ENCODE measurements around the gene CNPY1.
"Not testable (repeated sequence)": the region's sequence is repeated elsewhere in the genome, so short reads cannot be mapped to it uniquely, and the experiment has no call there.

The CNPY1 gene

DNA sequence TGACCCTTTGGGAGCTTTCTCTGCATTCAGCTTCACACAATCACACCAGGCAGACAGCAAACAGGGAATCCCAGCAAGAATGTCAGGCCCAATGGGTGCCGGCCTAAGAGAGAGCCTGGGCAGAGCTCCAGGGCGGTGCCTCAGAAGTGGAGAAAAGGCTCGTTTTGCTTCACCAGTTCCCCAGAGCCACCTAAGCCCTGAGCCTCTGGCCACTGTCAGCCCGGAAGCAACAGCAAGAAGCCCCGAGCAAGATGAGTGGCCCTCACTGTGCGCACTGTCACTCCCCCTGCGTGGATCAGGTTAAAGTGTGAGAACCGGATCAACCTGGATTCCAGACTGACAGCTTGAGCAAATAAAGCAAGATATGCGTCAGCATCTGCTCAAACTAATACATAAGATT is 14.7 kb downstream of the CNPY1 start:
- no peak for DNase-seq

- DNase-seq = no peak
Measured at GRCh38 chr7:155530601-155531000, 15.8 kb downstream of the CNPY1 start.

DNA sequence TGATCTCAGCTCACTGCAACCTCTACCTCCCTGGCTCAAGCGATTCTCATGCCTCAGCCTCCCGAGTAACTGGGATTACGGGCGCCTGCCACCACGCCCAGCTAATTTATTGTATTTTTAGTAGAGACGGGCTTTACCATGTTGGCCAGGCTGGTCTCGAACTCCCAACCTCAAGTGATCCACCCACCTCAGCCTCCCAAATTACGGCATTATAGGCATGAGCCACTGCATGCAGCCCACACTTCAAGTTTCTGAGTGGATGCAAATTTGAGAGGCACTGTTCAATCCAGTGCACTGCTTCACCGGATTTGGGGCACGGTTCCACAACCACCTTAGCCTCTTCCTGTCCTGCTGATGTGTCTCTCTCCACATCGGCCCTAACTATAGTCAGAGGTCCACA is 16.5 kb downstream of the CNPY1 start:
- no peak for DNase-seq

GRCh38 chr7:155529346-155529745 is 17.0 kb downstream of the CNPY1 start:
- no peak for DNase-seq

- DNase-seq = no peak
Measured at GRCh38 chr7:155527664-155528063, 18.7 kb downstream of the CNPY1 start.

DNA sequence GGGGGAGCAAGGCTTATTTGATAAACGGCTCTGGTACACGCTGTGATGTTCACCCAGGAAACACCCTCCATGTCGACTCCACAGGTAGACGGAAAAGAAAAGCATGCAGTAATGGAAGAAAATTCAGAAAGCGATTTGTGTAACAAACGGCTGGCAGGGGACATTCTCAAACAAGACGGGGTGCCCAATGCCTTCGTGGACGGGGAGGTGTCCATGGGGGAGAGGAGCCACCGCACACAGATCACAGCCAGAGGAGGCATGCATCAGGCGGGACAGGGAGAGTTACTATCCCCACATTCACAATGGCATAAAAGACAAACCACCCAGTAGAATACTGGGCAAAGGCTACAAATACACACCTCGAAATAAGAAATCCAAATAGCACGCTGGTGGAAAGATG is 20.1 kb downstream of the CNPY1 start:
- DNase-seq = no peak

GRCh38 chr7:155524018-155524556 is 22.3 kb downstream of the CNPY1 start:
- no peak for DNase-seq

GRCh38 chr7:155523168-155523675 is 23.1 kb downstream of the CNPY1 start:
- no peak for DNase-seq

DNA sequence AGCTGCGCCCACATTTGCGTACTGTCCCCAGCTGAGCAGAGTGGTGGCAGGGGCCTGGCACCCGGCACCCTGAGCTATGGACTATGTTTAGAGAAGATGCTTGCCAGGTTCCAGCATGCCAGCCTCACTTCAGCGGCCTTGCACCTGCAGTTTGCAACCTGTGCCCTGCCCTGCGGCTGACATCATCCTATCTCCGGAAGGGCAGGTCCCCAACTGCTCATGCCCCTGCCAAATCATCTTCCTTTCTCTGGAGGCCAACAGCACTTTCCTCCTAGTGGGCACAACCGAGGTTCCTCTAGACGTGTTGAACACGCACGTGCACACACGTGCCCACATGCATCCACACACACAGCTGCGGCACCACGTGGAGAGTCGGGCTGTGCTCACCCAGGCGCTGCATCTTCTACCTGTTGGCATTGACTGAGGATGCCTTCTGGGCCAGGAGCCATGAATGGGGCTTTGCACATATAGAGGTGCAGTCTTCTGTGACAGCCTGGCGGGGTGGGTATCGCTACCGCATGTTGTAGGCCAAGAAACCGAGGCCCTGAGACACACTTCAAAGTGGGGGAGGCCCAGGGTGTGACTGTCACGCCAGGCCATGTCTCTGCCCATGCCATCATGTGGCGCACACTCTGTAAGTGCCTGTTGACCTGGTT is 24.5 kb downstream of the CNPY1 start:
- no peak for DNase-seq

DNA sequence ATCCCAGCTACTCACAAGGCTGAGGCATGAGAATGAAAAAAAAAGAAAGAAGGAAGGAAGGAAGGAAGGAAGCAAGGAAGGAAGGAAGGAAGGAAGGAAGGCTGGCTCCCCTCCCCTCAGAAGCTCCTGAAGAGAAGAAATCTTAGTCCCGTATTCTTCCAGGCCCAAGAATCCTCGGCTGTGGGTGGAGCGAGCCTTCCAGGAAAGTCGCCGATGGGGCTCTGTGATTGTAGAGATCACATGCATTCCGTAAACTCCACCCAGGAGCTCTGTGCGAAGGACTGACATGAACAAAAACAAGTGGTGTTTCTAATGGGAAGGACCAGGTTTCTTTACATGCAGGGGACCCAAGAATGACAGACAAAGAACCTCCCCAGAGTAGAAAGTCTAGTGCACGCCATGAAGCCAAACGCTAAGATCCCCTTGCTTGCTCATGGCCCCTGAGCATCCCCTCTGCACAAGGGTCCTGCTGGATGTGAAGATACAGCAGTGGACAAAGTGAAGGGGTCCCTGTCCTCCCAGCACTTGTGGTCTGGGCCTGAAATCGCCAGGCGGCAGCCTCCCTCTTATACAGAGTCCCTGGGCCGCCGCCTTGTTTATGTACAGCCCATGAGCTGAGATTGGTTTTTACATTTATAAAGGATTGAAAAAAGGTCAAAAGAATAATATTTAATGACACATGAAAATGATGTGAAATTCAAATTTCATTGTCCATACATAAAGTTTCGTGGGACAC is 25.2 kb downstream of the CNPY1 start:
- no peak for DNase-seq

- DNase-seq = no peak
Measured at GRCh38 chr7:155520114-155520513, 26.2 kb downstream of the CNPY1 start.

GRCh38 chr7:155519358-155519757 is 27.0 kb downstream of the CNPY1 start:
- DNase-seq = not testable (repeated sequence)

DNA sequence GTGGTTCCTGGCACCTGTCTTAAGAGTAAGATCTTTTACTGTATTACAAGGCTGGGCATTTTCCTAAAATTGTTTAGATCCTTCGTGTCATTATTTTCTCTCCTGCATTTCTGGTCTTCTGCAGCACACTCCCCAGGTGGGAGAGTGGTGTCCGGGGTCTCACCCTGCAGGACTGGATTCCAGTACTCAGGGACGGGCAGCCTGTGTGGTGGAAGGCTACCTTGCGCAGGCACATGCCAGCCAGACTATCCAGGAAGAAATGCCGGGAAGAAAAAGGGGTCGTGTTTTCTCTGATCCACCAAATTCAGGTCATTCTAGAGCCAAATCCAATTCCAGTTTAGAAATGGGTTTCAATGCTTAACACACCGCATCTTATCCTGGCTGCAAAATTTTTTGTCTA is 27.7 kb downstream of the CNPY1 start:
- DNase-seq = no peak

GRCh38 chr7:155517969-155518368 is 28.4 kb downstream of the CNPY1 start:
- no peak for DNase-seq

- no peak for DNase-seq
Measured at GRCh38 chr7:155517452-155517851, 28.9 kb downstream of the CNPY1 start.

DNA sequence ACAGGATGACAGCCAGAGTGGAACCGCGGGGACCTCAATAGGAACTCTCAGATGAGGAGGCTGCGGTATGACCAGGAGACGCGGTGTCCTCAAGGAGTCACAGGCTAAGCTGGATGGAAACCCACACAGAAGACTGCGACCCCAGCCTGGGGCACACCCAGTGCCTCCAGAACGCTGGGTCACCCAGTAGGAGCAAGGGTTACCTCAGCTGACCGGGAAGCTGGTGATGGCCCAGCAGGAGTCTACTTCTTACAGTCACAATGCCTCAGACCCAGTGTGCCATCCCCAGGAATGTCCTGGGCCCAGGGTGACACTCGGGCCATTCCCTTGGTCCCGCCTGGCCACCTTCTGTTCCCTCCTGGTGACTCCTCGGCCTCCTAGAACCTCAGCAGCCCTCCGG is 29.9 kb downstream of the CNPY1 start:
- DNase-seq = no peak

GRCh38 chr7:155515318-155515717 is 31.0 kb downstream of the CNPY1 start:
- DNase-seq = no peak

- DNase-seq = no peak
Measured at GRCh38 chr7:155514296-155514695, 32.1 kb downstream of the CNPY1 start.

- DNase-seq = no peak
Measured at GRCh38 chr7:155513543-155514285, 32.6 kb downstream of the CNPY1 start.

GRCh38 chr7:155512246-155512887 is 34.0 kb downstream of the CNPY1 start:
- no peak for DNase-seq

GRCh38 chr7:155511702-155511996 is 34.7 kb downstream of the CNPY1 start:
- DNase-seq = no peak

DNA sequence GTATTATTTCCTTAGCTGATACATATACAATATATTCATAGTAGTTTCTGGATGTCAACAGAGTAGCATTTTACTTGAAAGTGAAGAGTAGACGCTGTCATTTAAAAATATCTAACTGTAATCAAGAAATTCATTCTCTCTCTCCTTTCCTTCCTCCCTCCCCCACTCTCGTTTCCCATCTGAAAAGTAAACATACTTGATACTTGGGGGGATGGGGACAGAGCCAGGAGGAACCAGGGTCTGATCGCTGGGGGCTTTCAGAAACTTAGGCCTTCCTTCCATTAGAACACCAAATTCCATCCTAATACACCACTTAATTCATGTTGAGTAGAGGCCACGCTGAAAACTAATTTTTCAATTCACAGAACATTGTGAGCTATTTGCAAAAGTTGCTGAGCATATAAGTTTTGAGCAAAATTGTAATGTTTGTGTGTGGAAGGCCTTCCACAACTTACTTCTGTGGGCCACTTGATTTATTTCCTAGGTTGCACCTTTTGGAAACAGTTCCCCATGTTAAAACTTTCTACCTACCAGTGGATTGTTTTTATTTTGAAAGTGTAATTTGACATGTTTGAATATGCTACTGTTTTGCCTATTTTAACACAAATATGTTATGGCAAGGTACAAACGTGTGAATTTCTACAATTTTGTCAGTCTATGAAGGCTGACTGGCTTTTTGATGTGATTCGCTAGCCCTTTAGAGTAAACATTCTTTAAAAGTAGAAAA is 35.2 kb downstream of the CNPY1 start:
- DNase-seq = no peak
